SU-DHL-6 (cell line): Measurements from ENCODE around the gene PRRC2C.

Experiments used
- H2AFZ ChIP-seq: fragments of 200-600 bp; sonication (generic); 2 replicates; pipeline ENCODE4 v1.6.1; 2014; ENCODE audit warnings: low read depth, mild to moderate bottlenecking, moderate library complexity, mixed read lengths, antibody characterized with exemption, low read length; ENCODE audit not compliant: severe bottlenecking
- H3F3A ChIP-seq: fragments of 200-600 bp; shearing (Covaris generic); 2 replicates; pipeline ENCODE4 v1.6.0; 2016; ENCODE audit warnings: antibody characterized with exemption, mild to moderate bottlenecking; ENCODE audit not compliant: insufficient read depth
- H3K27ac ChIP-seq: fragments of 200-600 bp; sonication (generic); 2 replicates; pipeline ENCODE4 v1.5.1; 2016; ENCODE audit warnings: low read depth, mild to moderate bottlenecking, low read length, moderate library complexity, mixed read lengths
- H3K27me3 ChIP-seq: fragments of 200-600 bp; sonication (generic), shearing (Covaris generic); 2 replicates; pipeline ENCODE4 v1.6.0; 2014; ENCODE audit warnings: mild to moderate bottlenecking, low read length
- H3K36me3 ChIP-seq: fragments of 200-600 bp; sonication (generic); 2 replicates; pipeline ENCODE4 v1.6.1; 2014; ENCODE audit warnings: mild to moderate bottlenecking, low read length, mixed read lengths
- H3K4me2 ChIP-seq: fragments of 300-600, 200-600 bp; shearing (Covaris generic), sonication (generic); 2 replicates; pipeline ENCODE4 v1.6.0; 2014; ENCODE audit warnings: low read length, low read depth, mild to moderate bottlenecking; ENCODE audit not compliant: poor library complexity, severe bottlenecking
- H3K4me3 ChIP-seq: fragments of 200-600 bp; sonication (generic); 2 replicates; pipeline ENCODE4 v1.5.1; 2014; ENCODE audit warnings: antibody characterized with exemption, low read length, mild to moderate bottlenecking, mixed read lengths; ENCODE audit not compliant: insufficient read depth, poor library complexity, severe bottlenecking
- H3K79me2 ChIP-seq: fragments of 200-600 bp; sonication (generic); 2 replicates; pipeline ENCODE4 v1.6.1; 2014; ENCODE audit warnings: mild to moderate bottlenecking, low read length, moderate library complexity; ENCODE audit not compliant: insufficient read depth
- H3K9ac ChIP-seq: fragments of 200-600 bp; sonication (generic); 2 replicates; pipeline ENCODE4 v1.7.0; 2014; ENCODE audit warnings: mild to moderate bottlenecking, low read length
- H3K9me2 ChIP-seq: fragments of 200-600 bp; sonication (generic); replicated peaks from 2 replicates; pipeline ENCODE4 v1.6.1; 2014; ENCODE audit warnings: low read length; ENCODE audit not compliant: insufficient read depth
- H3K9me3 ChIP-seq: fragments of 200-600 bp; sonication (generic); 2 replicates; pipeline ENCODE4 v1.6.1; 2014; ENCODE audit warnings: low read length, mixed read lengths; ENCODE audit not compliant: insufficient read depth
- H4K20me1 ChIP-seq: fragments of 200-600 bp; sonication (generic); 2 replicates; pipeline ENCODE4 v1.6.1; 2014; ENCODE audit warnings: low read depth, mild to moderate bottlenecking, antibody characterized with exemption, low read length, moderate library complexity, mixed read lengths
- EZH2phosphoT487 ChIP-seq: fragments of 200-600 bp; sonication (generic), shearing (Covaris generic); conservative IDR thresholded peaks from 2 replicates; pipeline ENCODE4 v1.6.1; 2018; ENCODE audit warnings: mild to moderate bottlenecking, antibody characterized with exemption, low read length, moderate library complexity, mixed read lengths
- TF ChIP-seq, protein P1 (sequence below): fragments of 200-600 bp; sonication (generic); IDR thresholded peaks from one replicate; pipeline ENCODE4 v1.5.1; 2017; ENCODE audit warnings: antibody characterized with exemption, mild to moderate bottlenecking, low read length, moderate library complexity; ENCODE audit not compliant: insufficient read depth, poor library complexity, severe bottlenecking

PRRC2C gene

DNA sequence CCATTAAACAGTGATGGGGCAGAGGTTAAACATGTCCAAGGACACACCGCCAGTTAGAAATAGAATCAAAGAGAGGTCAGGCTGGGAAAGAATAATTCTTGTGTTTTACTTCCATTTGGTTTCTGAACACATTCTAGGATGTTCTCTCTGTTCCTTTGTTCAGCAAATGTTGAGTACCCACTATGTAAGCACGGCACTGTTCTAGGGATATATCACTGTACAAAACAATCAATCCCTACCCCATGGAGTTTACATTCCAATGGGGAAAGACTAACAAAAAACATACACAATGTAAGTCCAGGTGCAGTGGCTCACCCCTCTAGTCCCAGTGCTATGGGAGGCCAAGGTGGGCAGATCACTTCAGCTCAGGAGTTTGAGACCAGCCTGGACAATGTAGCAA is 142.9 kb downstream of the PRRC2C start:
- Histone ChIP-seq H3K79me2 (no peaks in the 10 kb centered on the region), H3K9me3 (no peaks in the 10 kb centered on the region), H3K4me2 (no peak overlapping the region), H3K36me3 (no peaks in the 10 kb centered on the region), H2AFZ (no peak overlapping the region), H3K27ac (no peak overlapping the region), H3K27me3 (no peaks in the 10 kb centered on the region), H4K20me1 (no peaks in the 10 kb centered on the region), H3K4me3 (no peak overlapping the region), H3F3A (no peaks in the 10 kb centered on the region), H3K9me2 (no peaks in the 10 kb centered on the region), H3K9ac (no peak overlapping the region)
- TF ChIP-seq, protein P1, sequence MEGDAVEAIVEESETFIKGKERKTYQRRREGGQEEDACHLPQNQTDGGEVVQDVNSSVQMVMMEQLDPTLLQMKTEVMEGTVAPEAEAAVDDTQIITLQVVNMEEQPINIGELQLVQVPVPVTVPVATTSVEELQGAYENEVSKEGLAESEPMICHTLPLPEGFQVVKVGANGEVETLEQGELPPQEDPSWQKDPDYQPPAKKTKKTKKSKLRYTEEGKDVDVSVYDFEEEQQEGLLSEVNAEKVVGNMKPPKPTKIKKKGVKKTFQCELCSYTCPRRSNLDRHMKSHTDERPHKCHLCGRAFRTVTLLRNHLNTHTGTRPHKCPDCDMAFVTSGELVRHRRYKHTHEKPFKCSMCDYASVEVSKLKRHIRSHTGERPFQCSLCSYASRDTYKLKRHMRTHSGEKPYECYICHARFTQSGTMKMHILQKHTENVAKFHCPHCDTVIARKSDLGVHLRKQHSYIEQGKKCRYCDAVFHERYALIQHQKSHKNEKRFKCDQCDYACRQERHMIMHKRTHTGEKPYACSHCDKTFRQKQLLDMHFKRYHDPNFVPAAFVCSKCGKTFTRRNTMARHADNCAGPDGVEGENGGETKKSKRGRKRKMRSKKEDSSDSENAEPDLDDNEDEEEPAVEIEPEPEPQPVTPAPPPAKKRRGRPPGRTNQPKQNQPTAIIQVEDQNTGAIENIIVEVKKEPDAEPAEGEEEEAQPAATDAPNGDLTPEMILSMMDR = no peak
- no peak for TF ChIP-seq EZH2phosphoT487

DNA sequence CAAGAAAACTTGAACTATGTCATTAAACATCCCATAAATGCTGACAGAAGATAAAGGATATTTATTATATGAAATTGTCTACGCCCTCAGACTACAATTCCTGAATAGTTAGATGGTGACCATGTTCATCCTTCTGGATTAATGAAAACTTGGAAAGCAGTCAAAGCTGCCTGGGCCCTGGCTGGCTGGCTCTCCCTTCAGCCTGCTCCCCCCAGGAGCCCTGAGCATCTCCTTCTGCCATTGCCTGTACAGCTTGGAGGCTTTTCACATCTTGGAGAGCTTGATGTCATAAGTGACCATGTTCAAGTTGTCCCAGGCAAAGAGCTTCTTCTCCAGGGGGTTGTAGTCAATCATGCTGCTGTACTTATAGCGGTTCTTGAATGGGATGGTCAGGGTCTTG is 150.3 kb downstream of the PRRC2C start:
- Histone ChIP-seq H2AFZ (no peak overlapping the region), H3K9me2 (no peaks in the 10 kb centered on the region), H3K79me2 (no peaks in the 10 kb centered on the region), H4K20me1 (no peaks in the 10 kb centered on the region), H3K36me3 (no peaks in the 10 kb centered on the region), H3K27ac (no peak overlapping the region), H3K9me3 (no peaks in the 10 kb centered on the region), H3K9ac (no peak overlapping the region), H3K4me3 (no peak overlapping the region), H3K27me3 (no peaks in the 10 kb centered on the region), H3F3A (no peaks in the 10 kb centered on the region), H3K4me2 (no peak overlapping the region)
- no peak for TF ChIP-seq EZH2phosphoT487
- TF ChIP-seq, protein P1 = no peak

GRCh38 chr1:171636141-171636540 is 150.8 kb downstream of the PRRC2C start:
- Histone ChIP-seq H3K4me3 (no peak overlapping the region), H3K4me2 (no peak overlapping the region), H3K9me3 (no peaks in the 10 kb centered on the region), H3K9me2 (no peaks in the 10 kb centered on the region), H3K36me3 (no peaks in the 10 kb centered on the region), H4K20me1 (no peaks in the 10 kb centered on the region), H3K9ac (no peak overlapping the region), H3F3A (no peaks in the 10 kb centered on the region), H2AFZ (no peak overlapping the region), H3K27ac (no peak overlapping the region), H3K27me3 (no peaks in the 10 kb centered on the region), H3K79me2 (no peaks in the 10 kb centered on the region)
- no peak for TF ChIP-seq EZH2phosphoT487
- TF ChIP-seq, protein P1 = no peak
